ENCODE measurements around the gene AFF1.
"Not testable (repeated sequence)": the region's sequence is repeated elsewhere in the genome, so short reads cannot be mapped to it uniquely, and the experiment has no call there.

DNA sequence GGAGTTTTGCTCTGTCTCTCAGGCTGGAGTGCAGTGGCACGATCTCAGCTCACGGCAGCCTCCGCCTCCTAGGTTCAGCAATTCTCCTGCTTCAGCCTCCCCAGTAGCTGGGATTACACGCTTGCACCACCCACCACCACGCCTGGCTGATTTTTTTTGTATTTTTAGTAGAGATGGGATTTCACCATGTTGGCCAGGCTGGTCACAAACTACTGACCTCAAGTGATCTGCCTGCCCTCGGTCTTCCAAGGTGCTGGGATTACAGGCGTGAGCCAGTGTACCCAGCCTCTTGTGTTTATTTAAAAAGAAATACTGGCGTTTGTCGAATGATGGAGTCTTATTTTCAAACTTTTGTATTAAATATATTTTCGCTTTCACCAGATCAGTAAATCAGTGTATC is 137.7 kb downstream of the AFF1 start:
- not testable (repeated sequence) for TF ChIP-seq EZH2 (IDR thresholded peaks at IDR 0.05; ENCODE audit: borderline replicate concordance, low read length); CTCF (conservative IDR thresholded peaks at IDR 0.05 in 1 of 2, IDR thresholded peaks at IDR 0.05 in 1 of 2; ENCODE audit: extremely low read depth in 1 of 2, insufficient read depth in 1 of 2, low read depth in 1 of 2, low read length in 2 of 2)

All from mammary epithelial cell (primary cell).